HepG2 (cell line): ENCODE data around the gene FGF14.

Source experiments
- BHLHE40 ChIP-seq: IDR thresholded peaks from 2 replicates; pipeline ENCODE4 v1.6.1; 2011; ENCODE audit warnings: low read length, improper control_type of control experiment
- CBFB ChIP-seq: sonication (generic); formaldehyde crosslinking; IDR thresholded peaks from 2 replicates; pipeline ENCODE4 v1.4.0; 2020; ENCODE audit warnings: missing genetic modification reagents
- ELF1 ChIP-seq: sonication (generic); formaldehyde crosslinking; IDR thresholded peaks from 2 replicates; pipeline ENCODE4 v1.4.0; 2020; ENCODE audit warnings: missing genetic modification reagents
- EP300 ChIP-seq, 3 experiments: sonication (generic) in 1 of 3; formaldehyde crosslinking in 1 of 3; IDR thresholded peaks; 2 replicates each; pipeline versions ENCODE4 v1.5.1 to v1.6.1; 2011 to 2020; ENCODE audit warnings: low read depth in 2 of 3, low read length in 2 of 3, borderline replicate concordance in 1 of 3, improper control_type of control experiment in 1 of 3, mild to moderate bottlenecking in 1 of 3, missing genetic modification reagents in 1 of 3, moderate library complexity in 1 of 3
- SIN3A ChIP-seq: IDR thresholded peaks from 2 replicates; pipeline ENCODE4 v1.6.1; 2011; ENCODE audit warnings: low read depth, mild to moderate bottlenecking, control low read depth, low read length, borderline replicate concordance
- ZNF263 ChIP-seq: sonication (generic); formaldehyde crosslinking; IDR thresholded peaks from 2 replicates; pipeline ENCODE4 v1.4.0; 2020; ENCODE audit warnings: missing genetic modification reagents
- ZNF780A ChIP-seq: sonication (generic); formaldehyde crosslinking; IDR thresholded peaks from 2 replicates; pipeline ENCODE4 v1.8.0; 2022; ENCODE audit warnings: mild to moderate bottlenecking, missing genetic modification reagents, moderate library complexity
- TF ChIP-seq, protein P1 (sequence below): sonication (generic); formaldehyde crosslinking; IDR thresholded peaks from 2 replicates; pipeline ENCODE4 v1.5.0; 2020; ENCODE audit warnings: mild to moderate bottlenecking, missing genetic modification reagents, borderline replicate concordance

- TF ChIP-seq, protein P1, sequence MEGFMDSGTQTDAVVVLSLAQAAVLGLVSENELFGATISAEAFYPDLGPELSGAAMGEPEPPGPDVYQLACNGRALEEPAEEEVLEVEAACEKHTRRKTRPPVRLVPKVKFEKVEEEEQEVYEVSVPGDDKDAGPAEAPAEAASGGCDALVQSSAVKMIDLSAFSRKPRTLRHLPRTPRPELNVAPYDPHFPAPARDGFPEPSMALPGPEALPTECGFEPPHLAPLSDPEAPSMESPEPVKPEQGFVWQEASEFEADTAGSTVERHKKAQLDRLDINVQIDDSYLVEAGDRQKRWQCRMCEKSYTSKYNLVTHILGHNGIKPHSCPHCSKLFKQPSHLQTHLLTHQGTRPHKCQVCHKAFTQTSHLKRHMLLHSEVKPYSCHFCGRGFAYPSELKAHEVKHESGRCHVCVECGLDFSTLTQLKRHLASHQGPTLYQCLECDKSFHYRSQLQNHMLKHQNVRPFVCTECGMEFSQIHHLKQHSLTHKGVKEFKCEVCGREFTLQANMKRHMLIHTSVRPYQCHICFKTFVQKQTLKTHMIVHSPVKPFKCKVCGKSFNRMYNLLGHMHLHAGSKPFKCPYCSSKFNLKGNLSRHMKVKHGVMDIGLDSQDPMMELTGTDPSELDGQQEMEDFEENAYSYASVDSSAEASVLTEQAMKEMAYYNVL (CRISPR knock-in tag): no peak
- TF ChIP-seq ELF1 (CRISPR knock-in tag) (no peak), SIN3A (no peak), CBFB (no peak), ZNF263 (CRISPR knock-in tag) (no peak), EP300 (IDR thresholded peaks at IDR 0.05; ENCODE audit: low read depth in 2 of 2, low read length in 2 of 2) (no peak), EP300 (CRISPR knock-in tag; IDR thresholded peaks at IDR 0.05; ENCODE audit: borderline replicate concordance) (no peak), BHLHE40 (no peak), ZNF780A (CRISPR knock-in tag) (no peak)
Observed at GRCh38 chr13:101767131-101767530, 634.7 kb downstream of the FGF14 start.
